PC-9 (cell line): Measurements from ENCODE around the gene KCNG1. TPM values are rescaled to one million over a fixed set of nuclear protein-coding genes. Genes with fewer than 3 reads are reported as not detected.

Experiments used
- BruUV-seq: library from RNA; stranded (reverse); fragments of 400-500 nt; replicated peaks from 2 replicates; lab custom pipeline; 2021; lab: Mats Ljungman, UMichigan
- CTCF ChIA-PET: fragments of 300-600 bp; sonication (Branson Sonifier 250); formaldehyde crosslinking; loops from one replicate; lab custom pipeline; 2022; ENCODE audit warnings: antibody characterized with exemption; lab: Charles Lee
- POLR2A ChIA-PET: fragments of 300-600 bp; sonication (Branson Sonifier 250); formaldehyde crosslinking; loops from one replicate; lab custom pipeline; 2022; ENCODE audit warnings: antibody characterized with exemption; ENCODE audit not compliant: unreplicated experiment; lab: Charles Lee
- DNase-seq, 2 experiments: peaks; one replicate each; pipeline versions ENCODE4 v3.0.0 to v3.0.0-alpha.2; 2015 to 2022; ENCODE audit warnings: mixed read lengths in 1 of 2
- H2AFZ ChIP-seq: fragments of 200-600 bp; sonication (generic); 2 replicates; pipeline ENCODE4 v1.8.1; 2017; ENCODE audit warnings: antibody characterized with exemption
- H3F3A ChIP-seq: fragments of 200-600 bp; sonication (generic); 2 replicates; pipeline ENCODE4 v1.8.1; 2017; ENCODE audit warnings: antibody characterized with exemption, mild to moderate bottlenecking, low read depth; ENCODE audit not compliant: insufficient read depth
- H3K27ac ChIP-seq: fragments of 200-600 bp; sonication (generic); 2 replicates; pipeline ENCODE4 v1.6.1; 2016; ENCODE audit warnings: mixed run types
- H3K27me3 ChIP-seq: fragments of 200-600 bp; sonication (generic); 2 replicates; pipeline ENCODE4 v1.6.1; 2016; ENCODE audit warnings: low read depth, mixed run types; ENCODE audit not compliant: insufficient read depth
- H3K36me3 ChIP-seq: fragments of 200-600 bp; sonication (generic); 2 replicates; pipeline ENCODE4 v1.6.1; 2016; ENCODE audit warnings: low read depth, mixed run types
- H3K4me1 ChIP-seq: fragments of 200-600 bp; sonication (generic); replicated peaks from 2 replicates; pipeline ENCODE4 v1.6.1; 2016; ENCODE audit warnings: mixed run types; ENCODE audit not compliant: insufficient read depth
- H3K4me2 ChIP-seq: fragments of 200-600 bp; sonication (generic); 2 replicates; pipeline ENCODE4 v1.6.1; 2017; ENCODE audit warnings: mixed run types
- H3K4me3 ChIP-seq: fragments of 200-600 bp; sonication (generic); 2 replicates; pipeline ENCODE4 v1.6.1; 2016; ENCODE audit warnings: mixed run types
- H3K79me2 ChIP-seq: fragments of 200-600 bp; sonication (generic); 2 replicates; pipeline ENCODE4 v1.6.1; 2017; ENCODE audit warnings: low read depth, mixed run types
- H3K9me2 ChIP-seq: fragments of 200-600 bp; sonication (generic); 2 replicates; pipeline ENCODE4 v1.8.1; 2017; ENCODE audit warnings: mild to moderate bottlenecking; ENCODE audit not compliant: insufficient read depth
- H3K9me3 ChIP-seq: fragments of 200-600 bp; sonication (generic); 2 replicates; pipeline ENCODE4 v1.8.1; 2016; ENCODE audit warnings: low read depth; ENCODE audit not compliant: insufficient read depth
- H4K20me1 ChIP-seq: fragments of 200-600 bp; sonication (generic); 2 replicates; pipeline ENCODE4 v1.8.1; 2017; ENCODE audit not compliant: insufficient read depth
- EZH2 ChIP-seq: fragments of 200-600 bp; sonication (generic); IDR thresholded peaks from 2 replicates; pipeline ENCODE4 v1.8.0; 2017; ENCODE audit warnings: antibody characterized with exemption, low read depth
- intact Hi-C: fragments of 100-400 bp; cut with micrococcal nuclease; formaldehyde crosslinking; loops from one replicate; pipeline ENCODE4 v1.10.0; 2022; ENCODE audit not compliant: unreplicated experiment
- total RNA-seq: library from RNA; stranded (reverse); gene quantifications from 2 replicates; pipeline ENCODE4 v1.2.3, GENCODE V29; 2021
- TF ChIP-seq, protein P1 (sequence below): fragments of 200-600 bp; sonication (generic); conservative IDR thresholded peaks from 2 replicates; pipeline ENCODE4 v1.6.1; 2017; ENCODE audit warnings: mixed run types, antibody characterized with exemption, mild to moderate bottlenecking, moderate library complexity

KCNG1 gene
- total RNA-seq, 1 experiment from 2014 or later = not detected

DNA sequence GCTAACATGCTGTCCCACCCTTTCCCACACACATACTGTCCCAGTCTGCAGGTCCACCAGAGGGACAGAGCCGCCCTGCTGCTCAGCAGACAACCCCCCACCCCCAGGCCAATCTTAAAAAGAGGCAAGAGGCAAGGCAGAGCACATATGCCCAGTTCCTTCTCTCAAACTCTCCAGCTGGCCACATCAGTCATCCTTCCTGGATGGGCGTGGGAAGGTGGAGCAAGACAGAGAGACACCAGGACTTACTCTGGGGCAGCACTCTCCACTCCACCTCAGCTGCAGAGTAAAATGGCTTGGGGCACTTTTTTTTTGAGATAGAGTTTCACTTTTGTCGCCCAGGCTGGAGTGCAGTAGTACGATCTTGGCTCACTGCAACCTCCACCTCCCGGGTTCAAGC lies 53.5 kb downstream of the KCNG1 start:
- TF ChIP-seq, protein P1, sequence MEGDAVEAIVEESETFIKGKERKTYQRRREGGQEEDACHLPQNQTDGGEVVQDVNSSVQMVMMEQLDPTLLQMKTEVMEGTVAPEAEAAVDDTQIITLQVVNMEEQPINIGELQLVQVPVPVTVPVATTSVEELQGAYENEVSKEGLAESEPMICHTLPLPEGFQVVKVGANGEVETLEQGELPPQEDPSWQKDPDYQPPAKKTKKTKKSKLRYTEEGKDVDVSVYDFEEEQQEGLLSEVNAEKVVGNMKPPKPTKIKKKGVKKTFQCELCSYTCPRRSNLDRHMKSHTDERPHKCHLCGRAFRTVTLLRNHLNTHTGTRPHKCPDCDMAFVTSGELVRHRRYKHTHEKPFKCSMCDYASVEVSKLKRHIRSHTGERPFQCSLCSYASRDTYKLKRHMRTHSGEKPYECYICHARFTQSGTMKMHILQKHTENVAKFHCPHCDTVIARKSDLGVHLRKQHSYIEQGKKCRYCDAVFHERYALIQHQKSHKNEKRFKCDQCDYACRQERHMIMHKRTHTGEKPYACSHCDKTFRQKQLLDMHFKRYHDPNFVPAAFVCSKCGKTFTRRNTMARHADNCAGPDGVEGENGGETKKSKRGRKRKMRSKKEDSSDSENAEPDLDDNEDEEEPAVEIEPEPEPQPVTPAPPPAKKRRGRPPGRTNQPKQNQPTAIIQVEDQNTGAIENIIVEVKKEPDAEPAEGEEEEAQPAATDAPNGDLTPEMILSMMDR = no peak
- no peak for TF ChIP-seq EZH2
- no TSS peak for BruUV-seq
- Histone ChIP-seq H3K36me3 (no peaks in the 10 kb centered on the region), H4K20me1 (no peaks in the 10 kb centered on the region), H3K4me2 (no peak overlapping the region), H3K9me2 (no peaks in the 10 kb centered on the region), H3K4me3 (no peak overlapping the region), H3K4me1 (no peaks in the 10 kb centered on the region), H3K79me2 (no peaks in the 10 kb centered on the region), H3K27me3 (peaks cover 9% of the 10 kb centered on the region; the same call in 1 of the 2 replicates), H2AFZ (no peak overlapping the region), H3K9me3 (no peaks in the 10 kb centered on the region), H3K27ac (no peak overlapping the region), H3F3A (peaks cover 1% of the 10 kb centered on the region; the same call in 1 of the 2 replicates)
- ChIA-PET CTCF (interaction anchor here (0.6 kb wide), 1 partner anchor 400 kb away, joined by 9 read pairs; no protein-coding TSS in a partner anchor), POLR2A (no interaction called here)
- intact Hi-C loops = no loop called here
- DNase-seq = no peak

DNA sequence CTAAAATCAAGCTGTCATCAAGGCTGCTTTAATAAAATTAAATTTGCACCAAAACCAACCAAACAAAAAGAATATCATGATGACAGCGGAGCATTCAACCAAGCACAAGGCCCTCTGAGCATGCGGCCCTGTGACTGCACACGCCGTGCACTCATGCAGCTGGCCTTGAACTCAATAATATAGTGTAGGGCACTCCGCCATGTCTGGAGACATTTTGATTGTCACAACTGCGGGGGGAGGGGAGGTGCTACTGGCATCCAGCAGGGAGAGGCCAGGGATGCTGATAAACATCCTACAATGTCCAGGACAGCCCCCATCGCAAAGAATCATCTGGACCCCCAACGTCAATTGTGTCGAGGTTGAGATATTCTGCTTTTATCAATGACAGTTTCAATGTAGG lies 54.6 kb downstream of the KCNG1 start:
- ChIA-PET CTCF (no interaction called here), POLR2A (no interaction called here)
- H3K4me3 ChIP-seq = no peak overlapping the region
- no peaks in the 10 kb centered on the region for H3K79me2 ChIP-seq
- H3F3A ChIP-seq = peaks cover 12% of the 10 kb centered on the region; the same call in 1 of the 2 replicates
- no peaks in the 10 kb centered on the region for H4K20me1 ChIP-seq
- TF ChIP-seq, protein P1 = no peak
- no peak for TF ChIP-seq EZH2
- H3K9me3 ChIP-seq = no peaks in the 10 kb centered on the region
- peaks cover 9% of the 10 kb centered on the region; the same call in 1 of the 2 replicates for H3K27me3 ChIP-seq
- no TSS peak for BruUV-seq
- no peak overlapping the region for H3K4me2 ChIP-seq
- H3K9me2 ChIP-seq = no peaks in the 10 kb centered on the region
- H3K36me3 ChIP-seq = no peaks in the 10 kb centered on the region
- no peak overlapping the region for H2AFZ ChIP-seq
- DNase-seq = no peak
- intact Hi-C loops = no loop called here
- H3K4me1 ChIP-seq = no peaks in the 10 kb centered on the region
- H3K27ac ChIP-seq = no peak overlapping the region

DNA sequence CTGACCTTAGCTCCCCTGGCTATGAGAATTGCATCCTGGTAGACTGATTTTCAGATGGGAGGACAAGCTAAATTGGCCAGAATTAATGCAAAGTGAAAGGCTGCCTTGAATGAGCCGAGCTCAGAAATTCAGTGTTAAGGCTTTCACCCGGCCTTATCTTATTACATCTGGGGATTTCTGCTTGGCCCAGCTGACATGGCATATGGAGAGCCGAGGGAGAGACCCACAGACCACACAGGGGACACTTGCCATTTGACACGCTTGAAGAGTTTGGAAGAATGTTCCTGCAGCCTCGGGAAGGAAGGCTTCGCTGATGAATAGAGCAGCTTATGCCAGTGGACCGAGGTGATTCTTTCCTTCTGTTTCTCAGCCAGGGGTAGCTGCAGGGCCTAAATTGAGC lies 55.3 kb downstream of the KCNG1 start:
- intact Hi-C loops = no loop called here
- Histone ChIP-seq H2AFZ (no peak overlapping the region), H3K4me1 (no peaks in the 10 kb centered on the region), H3K36me3 (no peaks in the 10 kb centered on the region), H3K79me2 (no peaks in the 10 kb centered on the region), H3K9me3 (no peaks in the 10 kb centered on the region), H3K27me3 (peaks cover 6% of the 10 kb centered on the region; the same call in 1 of the 2 replicates), H3K9me2 (no peaks in the 10 kb centered on the region), H3K27ac (no peak overlapping the region), H3K4me3 (no peak overlapping the region), H3F3A (peaks cover 12% of the 10 kb centered on the region; the same call in 1 of the 2 replicates), H3K4me2 (no peak overlapping the region), H4K20me1 (no peaks in the 10 kb centered on the region)
- no peak for TF ChIP-seq EZH2
- TF ChIP-seq, protein P1 = no peak
- ChIA-PET CTCF (interaction anchor here (0.6 kb wide), 1 partner anchor 24 kb away, joined by 5 read pairs; no protein-coding TSS in a partner anchor), POLR2A (no interaction called here)
- DNase-seq = no peak
- BruUV-seq = no TSS peak
